ENCODE data around the gene EDC3.
A peak's percentile ranks its signal among the peaks of the same experiment; 100 is the strongest.
"Not testable (repeated sequence)": the region's sequence is repeated elsewhere in the genome, so short reads cannot be mapped to it uniquely, and the experiment has no call there.

Gene EDC3

DNA sequence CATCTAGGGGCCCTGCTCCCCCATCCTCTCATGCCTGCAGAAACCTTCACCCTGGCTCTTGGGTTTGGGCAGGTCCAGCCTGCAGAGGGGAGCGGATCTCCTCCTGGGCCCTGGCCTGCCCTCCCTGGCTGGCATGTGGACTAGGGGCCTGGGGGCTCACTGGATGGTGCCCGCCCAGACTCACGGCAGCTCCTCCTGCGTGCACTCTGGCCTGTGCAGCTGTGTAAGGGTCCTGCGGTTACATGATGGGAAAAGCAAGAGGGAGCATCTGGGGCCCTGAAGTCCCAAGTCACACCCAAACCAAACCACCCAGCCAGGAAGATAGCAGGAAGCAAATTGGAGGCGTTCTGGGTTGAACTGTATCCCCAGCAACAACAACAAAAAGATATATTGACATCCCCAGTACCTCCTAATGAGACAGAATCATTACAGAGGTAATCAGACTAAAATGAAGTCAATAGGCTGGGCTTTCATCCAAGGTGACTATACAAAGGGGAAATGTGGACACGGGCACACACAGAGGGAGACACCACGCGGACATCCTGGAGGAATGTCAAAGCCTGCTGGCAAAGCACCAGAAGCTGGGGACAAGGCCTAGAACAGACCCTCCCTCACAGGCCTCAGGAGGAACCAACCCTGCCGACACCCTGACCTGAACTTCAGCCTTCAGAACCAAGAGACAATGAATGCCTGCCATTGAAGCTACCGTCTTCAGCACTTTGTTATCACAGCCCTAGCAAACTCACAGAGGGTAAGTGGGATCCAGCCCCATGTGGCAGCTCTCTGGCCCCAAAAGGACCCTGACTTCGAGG lies 90.6 kb downstream of the EDC3 start:
- DNase-seq: no peak

DNA sequence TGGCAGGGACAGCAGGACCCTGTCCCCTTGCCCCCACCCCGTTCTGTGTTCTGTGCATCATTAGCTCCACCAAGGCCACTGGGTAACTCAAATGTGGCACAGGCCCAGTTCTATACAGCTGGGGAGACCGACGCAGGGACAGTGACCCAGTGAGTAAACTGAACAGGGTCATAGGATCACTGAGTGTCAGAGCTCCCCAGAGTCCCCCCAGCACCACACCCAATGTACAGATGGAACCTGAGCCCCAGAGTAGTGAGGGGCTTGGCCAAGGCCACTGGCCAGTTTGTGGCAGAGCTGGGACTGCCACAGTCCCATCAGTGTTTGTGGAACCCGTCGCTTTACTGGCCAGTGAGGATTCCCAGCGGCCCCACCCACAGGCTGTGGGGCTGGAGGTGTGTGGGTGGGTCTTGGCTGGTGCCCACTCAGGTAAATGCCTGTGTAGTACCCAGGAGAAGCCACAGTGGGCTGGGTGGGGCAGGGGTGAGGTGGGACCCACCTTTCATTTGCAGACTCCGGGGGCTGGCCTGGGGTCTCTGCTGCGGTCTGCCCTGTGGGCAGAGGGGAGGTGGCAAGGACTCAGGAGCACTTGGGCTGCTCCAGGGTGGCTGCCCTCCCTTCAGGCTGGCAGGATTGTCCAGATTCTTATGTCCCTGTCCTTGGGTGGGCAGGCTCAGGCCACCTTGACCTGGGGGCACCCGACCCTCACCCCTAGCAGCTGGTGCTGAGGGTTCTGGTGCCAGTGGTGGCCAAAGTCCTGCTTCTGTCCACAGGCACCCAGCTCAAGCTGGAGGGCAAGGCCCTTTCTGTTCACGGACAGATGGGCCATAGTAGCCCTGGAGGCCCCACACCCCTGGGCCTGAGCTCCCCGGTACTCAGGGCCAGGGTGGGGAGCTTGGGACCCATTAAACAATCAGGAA lies 91.8 kb downstream of the EDC3 start:
- DNase-seq: no peak

DNA sequence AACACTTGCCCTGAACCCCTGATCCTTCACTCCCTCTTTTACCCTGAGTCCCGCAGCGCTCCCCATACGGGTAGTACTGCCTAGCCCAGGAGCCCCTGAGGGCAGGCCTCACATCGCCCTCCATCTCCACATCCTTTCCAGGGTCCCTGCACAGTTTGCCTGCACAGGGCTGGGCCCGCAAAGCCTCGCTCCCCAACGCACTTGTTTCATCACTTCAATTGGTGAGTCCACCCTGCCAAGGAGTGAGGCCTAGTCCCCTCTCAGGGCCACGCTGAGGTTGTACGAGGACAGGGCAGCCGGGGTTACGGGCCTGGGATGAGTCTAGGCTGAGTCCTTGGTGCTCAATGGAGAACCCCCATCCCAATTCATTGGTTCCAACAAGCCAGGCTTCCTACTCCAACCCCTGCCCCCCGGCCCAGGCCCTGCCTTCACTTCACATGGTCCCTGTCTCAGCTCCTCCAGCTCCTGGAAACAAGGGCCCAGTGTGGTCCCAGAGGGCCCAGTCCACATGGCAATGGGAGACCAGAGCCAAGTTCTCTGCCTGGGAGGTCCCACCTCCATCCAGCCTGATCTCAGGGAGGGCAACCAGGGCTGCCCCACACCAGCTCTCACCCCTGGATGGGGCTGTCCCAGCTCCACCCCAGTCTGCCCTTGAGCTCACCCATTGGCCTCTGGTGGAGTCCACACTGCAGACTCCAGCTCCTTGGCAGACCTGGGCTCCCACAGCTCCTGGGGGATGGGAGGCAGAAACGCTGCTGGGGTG lies 92.6 kb downstream of the EDC3 start:
- no peak for DNase-seq

GRCh38 chr15:74599156-74599555 lies 96.7 kb downstream of the EDC3 start:
- no peak for DNase-seq

DNA sequence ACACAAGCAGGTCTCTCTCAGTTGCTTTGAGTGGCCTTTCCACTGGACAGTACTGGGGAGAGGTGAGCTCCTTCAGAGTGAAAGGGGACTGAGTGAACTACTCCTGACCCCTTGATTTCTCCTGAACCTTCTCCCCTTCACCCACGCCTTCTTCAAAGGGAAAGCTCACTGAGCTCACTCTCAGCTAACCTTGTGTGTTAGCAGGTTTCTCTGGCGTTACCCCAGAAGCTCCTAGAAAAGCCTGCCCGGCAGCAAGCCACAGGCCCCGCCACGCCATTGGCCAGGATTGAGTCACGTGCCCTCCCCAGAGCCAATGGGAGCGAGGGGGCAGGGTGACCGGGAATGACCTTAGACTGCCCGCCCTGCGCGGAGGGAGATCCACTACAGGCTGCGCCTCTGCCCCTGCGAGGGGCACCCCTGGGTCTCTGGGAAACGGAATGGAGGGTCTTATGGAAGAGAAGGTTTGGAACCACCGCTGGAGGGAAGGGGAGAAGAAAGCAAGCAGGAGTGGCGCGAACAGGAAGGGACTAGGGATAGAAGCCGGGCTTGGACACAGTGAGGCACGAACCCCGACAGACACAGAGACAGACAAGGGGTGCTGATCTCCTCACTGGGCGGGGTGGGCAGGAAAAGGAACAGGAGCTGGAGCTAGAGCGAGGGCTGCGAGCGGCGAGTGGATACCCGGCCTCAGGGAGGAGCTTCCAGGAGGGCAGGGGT lies 97.5 kb downstream of the EDC3 start:
- DNase-seq: peak; percentile 96

- DNase-seq: not testable (repeated sequence)
Observed at GRCh38 chr15:74597146-74597705, 98.6 kb downstream of the EDC3 start.

GRCh38 chr15:74596736-74597135 lies 99.1 kb downstream of the EDC3 start:
- DNase-seq: not testable (repeated sequence)

GRCh38 chr15:74595271-74595670 lies 100.6 kb downstream of the EDC3 start:
- no peak for DNase-seq

DNA sequence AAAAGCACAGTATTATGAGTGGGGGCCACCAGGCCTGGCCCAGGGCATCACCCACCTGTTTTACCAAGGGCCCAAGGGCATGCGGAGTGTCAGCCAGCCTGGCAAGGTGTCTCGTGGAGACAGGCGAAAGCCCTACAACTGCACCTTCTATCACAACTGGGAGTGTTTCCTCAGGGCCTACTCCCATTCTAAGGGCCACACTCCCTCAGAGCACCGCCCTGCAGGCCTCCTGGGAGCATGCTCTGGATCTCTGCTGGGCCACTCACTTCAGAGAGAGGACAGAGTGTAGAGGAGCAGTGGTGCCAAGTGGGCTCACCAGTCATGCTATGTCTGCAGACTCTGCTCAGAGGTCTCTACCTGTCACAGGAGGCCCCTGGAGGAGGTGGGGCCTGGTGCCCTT lies 101.4 kb downstream of the EDC3 start:
- no peak for DNase-seq

- no peak for DNase-seq
Observed at GRCh38 chr15:74593122-74593521, 102.7 kb downstream of the EDC3 start.

GRCh38 chr15:74592222-74592621 lies 103.6 kb downstream of the EDC3 start:
- DNase-seq: no peak

GRCh38 chr15:74589826-74590225 lies 106.0 kb downstream of the EDC3 start:
- DNase-seq: no peak

GRCh38 chr15:74585857-74586256 lies 110.0 kb downstream of the EDC3 start:
- DNase-seq: no peak

DNA sequence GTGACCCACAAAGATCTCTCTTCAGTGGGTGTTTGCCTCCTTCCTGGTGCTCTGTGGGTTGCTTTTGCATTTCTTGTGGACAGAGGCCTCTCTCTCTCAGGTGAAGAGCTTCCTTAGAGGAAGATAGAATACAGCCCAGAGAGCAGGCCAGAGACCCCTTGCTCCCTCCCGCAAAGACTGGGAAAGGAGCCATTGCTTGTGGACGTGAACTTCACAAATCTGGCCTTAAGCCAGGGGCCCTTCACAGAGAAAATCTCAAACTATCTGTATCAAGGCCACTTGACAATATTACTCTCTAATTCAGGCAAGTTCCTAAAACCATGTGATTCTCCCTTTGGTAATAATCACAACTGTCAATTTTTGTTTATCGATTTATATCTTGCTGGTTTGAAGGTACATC lies 110.6 kb downstream of the EDC3 start:
- no peak for DNase-seq

- DNase-seq: peak; percentile 62
Observed at GRCh38 chr15:74584779-74585178, 111.0 kb downstream of the EDC3 start.

GRCh38 chr15:74584204-74584603 lies 111.6 kb downstream of the EDC3 start:
- DNase-seq: no peak

All from OCI-M1 (cell line).